GM21529 (cell line): ENCODE measurements around the gene NTSR2.

Experiments used
- ATAC-seq: cut with Tn5 transposase; IDR thresholded peaks from one replicate; pipeline ENCODE4 v1.9.1; 2021; ENCODE audit not compliant: unreplicated experiment

Gene NTSR2

DNA sequence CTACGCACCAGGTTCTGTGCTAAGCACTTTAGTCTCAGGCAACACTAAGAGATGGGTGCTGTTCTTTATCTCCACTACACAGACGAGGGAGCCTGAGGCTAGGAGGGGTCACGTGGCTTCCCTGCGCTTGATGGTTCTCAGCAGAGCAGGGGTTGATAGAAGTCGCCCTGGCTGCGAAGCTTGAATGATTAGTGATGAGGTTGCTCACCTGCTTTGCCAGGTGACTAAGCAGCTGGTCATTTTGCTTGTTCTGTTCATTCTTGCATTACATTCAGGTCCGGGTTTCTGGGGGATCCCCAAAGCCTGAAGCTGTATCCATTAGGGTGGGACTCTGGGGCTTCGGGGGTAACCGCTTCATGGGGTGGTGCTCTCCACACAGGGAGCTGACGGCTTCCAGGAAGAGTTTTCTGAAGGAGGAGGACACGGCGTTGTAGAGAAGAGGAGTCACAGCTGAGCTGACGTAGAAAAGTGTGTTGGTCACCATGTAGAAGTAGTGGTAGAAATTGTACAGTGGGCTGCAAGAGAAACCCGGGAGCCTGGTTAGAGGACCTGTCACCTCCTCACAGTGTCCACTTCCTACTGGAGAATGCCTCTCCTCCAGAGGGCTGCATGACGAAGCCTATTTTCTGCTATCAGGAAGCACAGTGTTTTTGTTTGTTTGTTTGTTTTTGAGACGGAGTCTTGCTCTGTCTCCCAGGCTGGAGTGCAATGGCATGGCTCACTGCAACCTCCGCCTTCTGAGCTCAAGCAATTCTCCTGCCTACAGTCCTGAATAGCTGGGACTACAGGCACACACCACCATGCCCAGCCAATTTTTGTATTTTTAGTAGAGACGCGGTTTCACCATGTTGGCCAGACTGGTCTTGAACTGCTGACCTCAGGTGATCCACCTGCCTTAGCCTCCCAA is 11.5 kb downstream of the NTSR2 start:
- no peak for ATAC-seq

DNA sequence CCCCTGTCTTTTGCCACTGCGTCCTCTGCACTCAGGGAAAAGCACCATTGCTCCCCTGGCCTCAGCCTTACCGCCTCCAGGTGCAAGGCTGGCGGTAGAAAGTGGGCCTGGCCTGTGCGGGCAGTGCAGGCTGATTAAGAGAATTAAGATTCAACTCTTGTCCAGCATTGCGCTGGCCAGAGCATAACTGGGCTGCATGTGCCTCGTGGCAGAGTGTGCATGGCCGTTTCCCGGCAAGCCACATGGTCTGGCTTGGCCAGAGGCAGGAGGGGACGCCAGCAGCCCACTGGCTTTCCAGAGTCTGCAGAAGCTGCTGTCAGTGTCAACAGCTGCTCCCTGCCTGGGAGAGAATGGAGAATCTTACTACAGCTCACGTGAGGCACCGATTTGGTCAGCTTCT is 12.3 kb downstream of the NTSR2 start:
- ATAC-seq, result no peak

DNA sequence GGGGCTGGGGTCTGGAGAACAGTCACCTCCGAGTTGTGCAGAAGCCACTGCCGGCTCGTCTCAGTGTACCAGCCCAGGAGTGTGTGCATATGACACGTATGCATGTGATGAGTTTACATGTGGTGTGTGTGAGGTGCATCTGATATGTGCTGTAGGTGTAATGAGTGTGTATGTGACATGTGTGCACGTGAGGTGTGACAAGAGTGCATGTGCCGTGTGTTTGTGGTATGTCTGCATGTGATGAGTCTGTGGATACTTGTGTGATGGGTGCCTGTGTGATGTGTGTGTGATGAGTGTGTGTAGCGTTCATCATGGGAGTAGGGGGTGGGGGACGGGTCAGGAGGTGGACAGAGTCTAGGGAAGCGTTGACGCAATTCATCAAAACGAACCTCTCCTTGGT is 12.8 kb downstream of the NTSR2 start:
- ATAC-seq, result no peak

DNA sequence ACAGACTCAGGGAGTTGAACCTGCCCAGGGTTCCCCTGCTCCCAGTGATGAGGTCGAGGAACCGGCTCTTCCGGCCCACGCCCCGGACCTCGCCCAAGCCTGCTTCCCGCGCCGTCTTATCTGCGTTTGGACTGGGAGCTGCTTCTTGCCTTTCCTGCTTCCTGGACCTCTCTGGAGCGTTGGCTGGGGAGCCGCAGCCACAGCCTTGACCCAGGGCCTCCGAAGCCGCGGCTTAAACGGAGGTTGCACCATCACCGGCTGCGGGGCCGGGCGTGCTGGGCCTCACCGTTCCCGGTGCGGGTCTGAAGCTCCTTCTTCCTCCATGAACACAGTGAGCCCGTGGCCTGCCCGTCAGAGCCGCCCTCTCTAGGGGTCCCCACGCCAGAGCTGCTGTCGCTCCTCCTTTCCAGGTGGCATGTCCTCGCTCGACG is 13.3 kb downstream of the NTSR2 start:
- ATAC-seq, result no peak

- ATAC-seq, result no peak
These were observed 13.7 kb downstream of the NTSR2 start for GRCh38 chr2:11656252-11656651.

DNA sequence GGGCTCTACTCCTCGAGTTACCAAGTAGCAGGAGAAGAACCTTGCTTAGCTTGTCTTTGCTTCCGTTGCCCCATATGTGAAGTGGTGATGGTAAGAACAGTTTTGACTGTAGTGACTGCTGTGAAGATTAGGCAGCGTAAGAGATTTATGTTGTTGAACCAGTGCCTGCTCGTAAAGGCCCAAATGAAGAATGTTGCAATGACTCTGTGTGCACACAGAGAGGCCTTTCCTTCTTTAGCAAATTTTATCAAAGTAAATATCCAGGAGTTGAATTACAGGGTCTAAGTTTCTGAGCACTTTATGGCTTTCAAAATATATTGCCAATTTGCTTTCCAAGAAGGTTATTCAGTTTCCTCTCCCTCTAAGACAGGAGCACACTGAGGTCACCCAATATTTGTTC is 14.5 kb downstream of the NTSR2 start:
- no peak for ATAC-seq

GRCh38 chr2:11652553-11652952 is 17.4 kb downstream of the NTSR2 start:
- ATAC-seq, result no peak

GRCh38 chr2:11651856-11652548 is 18.0 kb downstream of the NTSR2 start:
- no peak for ATAC-seq

GRCh38 chr2:11649093-11649492 is 20.9 kb downstream of the NTSR2 start:
- ATAC-seq, result no peak

DNA sequence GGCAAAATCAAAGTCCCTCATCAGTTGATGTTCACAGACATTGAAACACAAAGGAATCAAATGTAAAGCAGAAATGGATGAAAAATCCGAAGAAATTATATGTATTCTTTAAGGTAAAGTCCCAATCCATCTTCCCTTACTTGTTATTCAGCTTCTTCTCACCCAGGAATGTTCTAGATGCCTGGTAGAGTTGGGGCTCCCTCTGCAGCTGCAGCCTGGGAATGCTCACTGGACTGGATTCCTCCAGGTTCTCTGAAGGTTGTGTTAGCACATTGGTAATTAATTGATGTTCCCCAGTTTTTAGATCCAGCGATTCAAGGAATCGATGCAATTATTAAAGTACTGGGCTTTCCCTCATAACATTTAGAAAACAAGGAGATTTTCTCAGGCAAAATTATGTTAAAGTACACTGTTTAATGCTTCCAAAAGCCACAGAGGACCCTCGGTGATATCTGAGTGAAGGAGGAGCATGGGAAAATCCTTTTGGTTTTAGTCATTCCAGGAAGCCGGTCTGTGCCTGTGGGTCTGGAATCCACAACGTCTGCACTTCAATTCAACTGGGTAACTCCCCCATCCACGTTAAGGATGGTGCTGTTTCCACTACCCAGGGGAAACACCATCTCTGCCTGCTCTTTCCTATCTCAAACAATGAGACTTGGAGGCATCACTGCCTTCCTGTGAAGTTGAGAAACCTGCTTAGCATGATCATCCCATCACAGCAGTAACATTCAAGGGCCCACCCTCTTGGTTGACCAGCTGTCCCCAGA is 22.0 kb downstream of the NTSR2 start:
- no peak for ATAC-seq

GRCh38 chr2:11646530-11646929 is 23.5 kb downstream of the NTSR2 start:
- ATAC-seq, result no peak

DNA sequence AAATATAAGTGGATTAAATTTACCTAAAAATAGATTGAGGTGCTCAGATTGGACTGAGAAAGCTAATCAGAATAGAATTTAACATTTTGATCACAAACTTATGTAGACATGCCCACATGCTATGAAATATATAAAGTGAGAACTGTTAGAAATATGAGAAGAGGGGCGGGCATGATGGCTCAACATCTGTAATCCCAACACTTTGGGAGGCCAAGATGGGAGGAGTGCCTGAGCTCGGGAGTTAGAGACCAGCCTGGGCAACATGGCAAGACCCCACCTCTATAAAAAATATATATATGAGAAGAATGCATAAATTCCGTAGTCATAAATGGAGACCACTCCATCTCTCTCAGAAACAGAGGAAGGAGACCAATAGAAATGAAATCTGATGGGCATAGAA is 25.7 kb downstream of the NTSR2 start:
- ATAC-seq, result no peak

GRCh38 chr2:11642972-11643371 is 27.0 kb downstream of the NTSR2 start:
- no peak for ATAC-seq

DNA sequence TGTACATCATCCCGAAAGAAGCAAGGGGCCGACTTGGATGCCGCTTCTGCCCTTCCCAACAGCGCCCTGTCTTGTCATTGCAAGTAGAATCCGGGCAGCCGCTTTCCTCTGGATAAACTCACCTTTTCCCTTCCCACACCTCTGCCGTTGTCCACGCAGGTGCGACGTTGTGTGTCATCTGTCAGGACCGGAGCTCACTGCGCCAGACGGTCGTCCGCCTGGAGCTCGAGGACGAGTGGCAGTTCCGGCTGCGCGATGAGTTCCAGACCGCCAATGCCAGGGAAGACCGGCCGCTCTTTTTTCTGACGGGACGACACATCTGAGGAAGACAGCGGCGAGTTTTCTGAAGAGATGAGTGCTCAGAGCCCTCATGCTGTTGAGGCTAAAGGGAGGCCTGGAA is 29.9 kb downstream of the NTSR2 start:
- no peak for ATAC-seq

GRCh38 chr2:11639503-11639902 is 30.5 kb downstream of the NTSR2 start:
- ATAC-seq, result no peak

GRCh38 chr2:11637546-11637945 is 32.4 kb downstream of the NTSR2 start:
- no peak for ATAC-seq

- no peak for ATAC-seq
These were observed 33.3 kb downstream of the NTSR2 start for GRCh38 chr2:11636593-11637295.

DNA sequence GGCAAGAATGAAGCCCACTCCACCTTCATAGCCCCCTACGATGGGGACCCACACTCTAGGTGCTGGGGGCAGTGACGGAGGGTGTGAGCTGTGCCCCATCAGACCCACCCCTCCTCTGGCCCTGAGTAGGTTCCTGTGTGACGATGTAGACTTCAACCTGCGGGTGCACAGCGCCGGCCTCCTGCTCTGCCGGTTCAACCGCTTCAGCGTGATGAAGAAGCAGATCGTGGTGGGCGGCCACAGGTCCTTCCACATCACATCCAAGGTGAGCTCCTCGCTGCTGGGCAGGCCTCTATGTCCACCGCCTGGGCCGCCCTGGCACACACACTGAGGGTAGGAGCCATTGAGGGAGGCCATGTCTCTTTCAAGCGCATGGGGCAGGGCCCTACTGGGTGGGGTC is 34.9 kb downstream of the NTSR2 start:
- ATAC-seq, result no peak

DNA sequence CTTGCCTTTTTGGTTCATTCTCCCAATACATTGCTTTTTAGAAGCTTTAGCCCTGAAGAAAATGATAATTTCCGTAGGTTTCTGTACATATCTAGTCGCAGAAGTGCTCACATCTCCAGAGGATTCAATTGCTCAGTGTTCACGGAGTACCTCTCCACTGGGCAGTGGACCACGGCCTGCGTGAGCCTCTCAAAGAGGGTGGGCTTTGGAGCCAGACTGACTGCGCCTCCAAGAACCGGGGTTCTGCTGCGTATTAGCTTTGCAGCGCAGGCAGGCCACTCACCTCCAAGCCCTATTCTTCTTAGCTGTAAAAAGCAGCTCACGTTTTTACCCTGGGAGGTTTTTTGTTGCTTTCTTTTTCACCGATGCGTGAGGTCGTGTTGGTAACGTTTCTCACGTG is 35.4 kb downstream of the NTSR2 start:
- no peak for ATAC-seq

- no peak for ATAC-seq
These were observed 36.0 kb downstream of the NTSR2 start for GRCh38 chr2:11633923-11634478.

- ATAC-seq, result no peak
These were observed 38.5 kb downstream of the NTSR2 start for GRCh38 chr2:11631462-11631861.
